ENCODE measurements around the gene PRRT1B. TPM values are rescaled to one million over a fixed set of nuclear protein-coding genes. Genes with fewer than 3 reads are reported as not detected.

Gene PRRT1B
- total and polyA plus RNA-seq, 2 experiments from 2014 or later, result not detected

GRCh38 chr9:131534721-131535237, 10.5 kb upstream of the PRRT1B start:
- Histone ChIP-seq H3K4me1 (ENCODE audit: insufficient read depth) (peaks cover 4% of the 10 kb centered on the region; the same call in 1 of the 2 replicates), H2AFZ (no peak overlapping the region), H3K27me3 (replicated peaks; ENCODE audit: insufficient read depth) (no peaks in the 10 kb centered on the region), H3K36me3 (ENCODE audit: low read depth) (no peaks in the 10 kb centered on the region), H3K9me2 (ENCODE audit: insufficient read depth) (no peaks in the 10 kb centered on the region), H3K4me3 (no peak overlapping the region), H3K9me3 (ENCODE audit: low read depth) (no peaks in the 10 kb centered on the region), H3K4me2 (ENCODE audit: unreplicated experiment) (no peak overlapping the region), H3F3A (ENCODE audit: insufficient read depth) (no peaks in the 10 kb centered on the region), H4K20me1 (ENCODE audit: insufficient read depth) (no peaks in the 10 kb centered on the region), H3K9ac (no peak overlapping the region), H3K79me2 (ENCODE audit: insufficient read depth) (peaks cover 12% of the 10 kb centered on the region), H3K27ac (no peak overlapping the region)
- WGBS, 2 experiments (ENCODE audit: low coverage in 1 of 2, low lambda C conversion rate in 2 of 2, missing lambda C conversion rate in 2 of 2), result 65 to 69% methylated on average over 8 of the region's 8 CpGs
- in situ Hi-C loops (cut with MboI), result no loop called here
- DNase-seq, result no peak
- TF ChIP-seq EZH2 (IDR thresholded peaks at IDR 0.05; ENCODE audit: insufficient read depth, poor library complexity, severe bottlenecking), result no peak
- no peak for TF ChIP-seq EZH2phosphoT487 (IDR thresholded peaks at IDR 0.05; ENCODE audit: insufficient read depth, low read depth)

- no peak overlapping the region for H3K9ac ChIP-seq
- TF ChIP-seq EZH2phosphoT487 (IDR thresholded peaks at IDR 0.05; ENCODE audit: insufficient read depth, low read depth) (no peak), EZH2 (IDR thresholded peaks at IDR 0.05; ENCODE audit: insufficient read depth, poor library complexity, severe bottlenecking) (no peak)
- no peaks in the 10 kb centered on the region for H4K20me1 ChIP-seq (ENCODE audit: insufficient read depth)
- no peaks in the 10 kb centered on the region for H3K4me1 ChIP-seq (ENCODE audit: insufficient read depth)
- H3K9me3 ChIP-seq (ENCODE audit: low read depth), result no peaks in the 10 kb centered on the region
- no peaks in the 10 kb centered on the region for H3K27me3 ChIP-seq (replicated peaks; ENCODE audit: insufficient read depth)
- no peaks in the 10 kb centered on the region for H3K9me2 ChIP-seq (ENCODE audit: insufficient read depth)
- H2AFZ ChIP-seq, result no peak overlapping the region
- H3K27ac ChIP-seq, result no peak overlapping the region
- WGBS, 2 experiments (ENCODE audit: low coverage in 1 of 2, low lambda C conversion rate in 2 of 2, missing lambda C conversion rate in 2 of 2), result 90% methylated on average over 19 of the region's 19 CpGs
- H3K79me2 ChIP-seq (ENCODE audit: insufficient read depth), result no peaks in the 10 kb centered on the region
- no peak for DNase-seq
- no peak overlapping the region for H3K4me2 ChIP-seq (ENCODE audit: unreplicated experiment)
- no peak overlapping the region for H3K4me3 ChIP-seq
- H3K36me3 ChIP-seq (ENCODE audit: low read depth), result no peaks in the 10 kb centered on the region
- in situ Hi-C loops (cut with MboI), result no loop called here
- H3F3A ChIP-seq (ENCODE audit: insufficient read depth), result no peaks in the 10 kb centered on the region
Observed at GRCh38 chr9:131537946-131538345, 7.4 kb upstream of the PRRT1B start.

- no peaks in the 10 kb centered on the region for H3K4me1 ChIP-seq (ENCODE audit: insufficient read depth)
- no peaks in the 10 kb centered on the region for H3K9me2 ChIP-seq (ENCODE audit: insufficient read depth)
- H3F3A ChIP-seq (ENCODE audit: insufficient read depth), result no peaks in the 10 kb centered on the region
- in situ Hi-C loops (cut with MboI), result no loop called here
- no peak overlapping the region for H3K4me2 ChIP-seq (ENCODE audit: unreplicated experiment)
- H3K27me3 ChIP-seq (replicated peaks; ENCODE audit: insufficient read depth), result peaks cover 1% of the 10 kb centered on the region; the same call in 1 of the 2 replicates
- TF ChIP-seq EZH2 (IDR thresholded peaks at IDR 0.05; ENCODE audit: insufficient read depth, poor library complexity, severe bottlenecking) (no peak), EZH2phosphoT487 (IDR thresholded peaks at IDR 0.05; ENCODE audit: insufficient read depth, low read depth) (no peak)
- H3K36me3 ChIP-seq (ENCODE audit: low read depth), result no peaks in the 10 kb centered on the region
- no peak overlapping the region for H2AFZ ChIP-seq
- H3K9me3 ChIP-seq (ENCODE audit: low read depth), result no peaks in the 10 kb centered on the region
- no peaks in the 10 kb centered on the region for H4K20me1 ChIP-seq (ENCODE audit: insufficient read depth)
- DNase-seq, result no peak
- H3K27ac ChIP-seq, result no peak overlapping the region
- no peaks in the 10 kb centered on the region for H3K79me2 ChIP-seq (ENCODE audit: insufficient read depth)
- H3K9ac ChIP-seq, result no peak overlapping the region
- no peak overlapping the region for H3K4me3 ChIP-seq
- WGBS, 2 experiments (ENCODE audit: low coverage in 1 of 2, low lambda C conversion rate in 2 of 2, missing lambda C conversion rate in 2 of 2), result 70 to 72% methylated on average over 5 to 7 of the region's 7 CpGs
Observed at GRCh38 chr9:131539223-131539923, 6.0 kb upstream of the PRRT1B start.

- peaks cover 36% of the 10 kb centered on the region for H3K27me3 ChIP-seq (replicated peaks; ENCODE audit: insufficient read depth)
- no peak overlapping the region for H3K4me2 ChIP-seq (ENCODE audit: unreplicated experiment)
- H3K36me3 ChIP-seq (ENCODE audit: low read depth), result no peaks in the 10 kb centered on the region
Observed at GRCh38 chr9:131543141-131543540, 2.2 kb upstream of the PRRT1B start.

More at GRCh38 chr9:131543141-131543540, 2.2 kb upstream of the PRRT1B start:
- no peak overlapping the region for H3K9ac ChIP-seq
- no peak overlapping the region for H3K4me3 ChIP-seq
- no peak for DNase-seq
- no peaks in the 10 kb centered on the region for H3K9me3 ChIP-seq (ENCODE audit: low read depth)
- in situ Hi-C loops (cut with MboI), result no loop called here
- no peaks in the 10 kb centered on the region for H3F3A ChIP-seq (ENCODE audit: insufficient read depth)
- WGBS, 2 experiments (ENCODE audit: low coverage in 1 of 2, low lambda C conversion rate in 2 of 2, missing lambda C conversion rate in 2 of 2), result 74 to 78% methylated on average over 6 of the region's 6 CpGs
- H3K4me1 ChIP-seq (ENCODE audit: insufficient read depth), result no peaks in the 10 kb centered on the region
- H3K9me2 ChIP-seq (ENCODE audit: insufficient read depth), result no peaks in the 10 kb centered on the region
- no peak overlapping the region for H3K27ac ChIP-seq
- no peaks in the 10 kb centered on the region for H4K20me1 ChIP-seq (ENCODE audit: insufficient read depth)
- TF ChIP-seq EZH2phosphoT487 (IDR thresholded peaks at IDR 0.05; ENCODE audit: insufficient read depth, low read depth), result no peak
- TF ChIP-seq EZH2 (IDR thresholded peaks at IDR 0.05; ENCODE audit: insufficient read depth, poor library complexity, severe bottlenecking), result no peak
- no peaks in the 10 kb centered on the region for H3K79me2 ChIP-seq (ENCODE audit: insufficient read depth)
- H2AFZ ChIP-seq, result no peak overlapping the region
